Testis (tissue), 3 donors: ENCODE measurements around the gene SLC26A11. TPM values are rescaled to one million over a fixed set of nuclear protein-coding genes. Genes with fewer than 3 reads are reported as not detected.

Experiments used
- DNase-seq: peaks from one replicate; pipeline ENCODE4 v3.0.0-alpha.2; 2019
- H3K27ac ChIP-seq, 2 donors: fragments of 200-600 bp; sonication (generic); one replicate each; pipeline ENCODE4 v1.5.1; 2019
- H3K27me3 ChIP-seq: fragments of 200-600 bp; sonication (generic); one replicate; pipeline ENCODE4 v1.5.1; 2019
- H3K36me3 ChIP-seq: fragments of 200-600 bp; sonication (generic); one replicate; pipeline ENCODE4 v1.5.1; 2017; ENCODE audit warnings: low read depth; ENCODE audit errors: missing control alignments
- H3K4me1 ChIP-seq: fragments of 200-600 bp; sonication (generic); one replicate; pipeline ENCODE4 v1.5.1; 2019
- H3K4me3 ChIP-seq, 2 donors: fragments of 200-600 bp; sonication (generic); one replicate each; pipeline ENCODE4 v1.5.1; 2017 to 2019
- H3K9me3 ChIP-seq: fragments of 200-600 bp; sonication (generic); one replicate; pipeline ENCODE4 v1.5.1; 2017
- CTCF ChIP-seq, 3 experiments: fragments of 450-650 bp in 2 of 3; fragments of 200-600 bp in 1 of 3; sonication (generic) in 1 of 3; IDR thresholded peaks; one replicate each; pipeline ENCODE4 v1.5.1; 2016 to 2019; ENCODE audit warnings: antibody characterized with exemption in 3 of 3, mild to moderate bottlenecking in 2 of 3, moderate library complexity in 1 of 3
- POLR2A ChIP-seq: fragments of 450-650 bp; IDR thresholded peaks from one replicate; pipeline ENCODE4 v1.6.1; 2017; ENCODE audit warnings: antibody characterized with exemption, mild to moderate bottlenecking, moderate library complexity
- WGBS, 2 donors: methylation state at CpG; one replicate each; pipeline ENCODE4 v1.1.5; 2018; 5-methylcytosine and 5-hydroxymethylcytosine counted together
- intact Hi-C: fragments of 100-400 bp; cut with DNase I; formaldehyde crosslinking; loops from one replicate; pipeline ENCODE4 v1.15.1; 2023; ENCODE audit warnings: low total_unique reads
- polyA plus RNA-seq: library from polyadenylated mRNA; stranded (reverse); fragments of 350-450 nt; fragmentation: Illumina TruSeq; extraction: RNeasy Lipid Tissue Mini Kit (QIAGEN cat#74804); gene quantifications from one replicate; pipeline ENCODE4 v1.2.3, GENCODE V29; 2014; ENCODE audit warnings: low read depth, low replicate concordance; ENCODE audit not compliant: insufficient read depth
- total RNA-seq, 2 donors: library from RNA; depleted of rRNA; stranded (reverse); fragments of >200 nt; gene quantifications; one replicate each; pipeline ENCODE4 v1.2.3, GENCODE V29; 2016

The SLC26A11 gene
- total and polyA plus RNA-seq, 3 donors from 2014 or later: 8.4 to 19.0 (median 16.9) TPM

- H3K27me3 ChIP-seq: no peaks in the 10 kb centered on the region
- no peaks in the 10 kb centered on the region for H3K36me3 ChIP-seq
- intact Hi-C loops: no loop called here
- H3K9me3 ChIP-seq: no peaks in the 10 kb centered on the region
- H3K27ac ChIP-seq: no peak overlapping the region
- H3K4me1 ChIP-seq: no peaks in the 10 kb centered on the region
- TF ChIP-seq POLR2A (no peak), CTCF (IDR thresholded peaks at IDR 0.05) (no peak)
- DNase-seq: no peak
- H3K4me3 ChIP-seq: no peak overlapping the region
- WGBS, 2 donors: 91 to 97% methylated on average over 21 to 25 of the region's 27 CpGs
Measured at GRCh38 chr17:80245566-80246265, 25.5 kb downstream of the SLC26A11 start.

- Histone ChIP-seq H3K9me3 (no peaks in the 10 kb centered on the region), H3K27ac (no peak overlapping the region), H3K4me3 (no peak overlapping the region), H3K36me3 (no peaks in the 10 kb centered on the region), H3K27me3 (no peaks in the 10 kb centered on the region), H3K4me1 (no peaks in the 10 kb centered on the region)
- DNase-seq: no peak
- 97 to 100% methylated on average over 3 to 16 of the region's 19 CpGs for WGBS, 2 donors
- intact Hi-C loops: no loop called here
- TF ChIP-seq CTCF (IDR thresholded peaks at IDR 0.05): no peak
- no peak for TF ChIP-seq POLR2A
Measured at GRCh38 chr17:80246266-80246681, 26.0 kb downstream of the SLC26A11 start.

GRCh38 chr17:80246726-80247125, 26.5 kb downstream of the SLC26A11 start:
- no peaks in the 10 kb centered on the region for H3K36me3 ChIP-seq

GRCh38 chr17:80247561-80247960, 27.3 kb downstream of the SLC26A11 start:
- intact Hi-C loops: no loop called here
- no peaks in the 10 kb centered on the region for H3K4me1 ChIP-seq
- no peaks in the 10 kb centered on the region for H3K9me3 ChIP-seq
- H3K36me3 ChIP-seq: no peaks in the 10 kb centered on the region
- DNase-seq: no peak
- WGBS, 2 donors: 95 to 96% methylated on average over 17 of the region's 17 CpGs
- H3K4me3 ChIP-seq: no peak overlapping the region
- TF ChIP-seq CTCF (IDR thresholded peaks at IDR 0.05) (no peak), POLR2A (no peak)
- H3K27ac ChIP-seq: no peak overlapping the region
- no peaks in the 10 kb centered on the region for H3K27me3 ChIP-seq

More at GRCh38 chr17:80246726-80247125, 26.5 kb downstream of the SLC26A11 start:
- Histone ChIP-seq H3K9me3 (no peaks in the 10 kb centered on the region), H3K27me3 (no peaks in the 10 kb centered on the region), H3K27ac (no peak overlapping the region), H3K4me3 (no peak overlapping the region), H3K4me1 (no peaks in the 10 kb centered on the region)
- no peak for DNase-seq
- intact Hi-C loops: no loop called here
- TF ChIP-seq POLR2A: no peak
- no peak for TF ChIP-seq CTCF (IDR thresholded peaks at IDR 0.05)
- WGBS, 2 donors: 84 to 97% methylated on average over 8 of the region's 8 CpGs
